C4-2B (cell line): ENCODE data around the gene DNAH12.

Source experiments
- CTCF ChIP-seq: fragments of 450-650 bp; conservative IDR thresholded peaks from 2 replicates; pipeline ENCODE4 v1.5.1; 2017; ENCODE audit warnings: mild to moderate bottlenecking
- ZFX ChIP-seq: fragments of 450-650 bp; IDR thresholded peaks from 2 replicates; pipeline ENCODE4 v1.6.1; 2017

GRCh38 chr3:57292897-57293526 lies 251.1 kb downstream of the DNAH12 start:
- TF ChIP-seq CTCF: no peak
- TF ChIP-seq ZFX: no peak
